Activated CD8-positive, alpha-beta memory T cell treated with anti-CD3 and anti-CD28 coated beads for 24 hours (primary cell): Measurements from ENCODE around the gene KNL1.
"Not testable (repeated sequence)": the region's sequence is repeated elsewhere in the genome, so short reads cannot be mapped to it uniquely, and the experiment has no call there.

Source experiments
- DNase-seq: peaks from one replicate; pipeline ENCODE4 v3.0.0-alpha.2; 2020

The KNL1 gene, protein sequence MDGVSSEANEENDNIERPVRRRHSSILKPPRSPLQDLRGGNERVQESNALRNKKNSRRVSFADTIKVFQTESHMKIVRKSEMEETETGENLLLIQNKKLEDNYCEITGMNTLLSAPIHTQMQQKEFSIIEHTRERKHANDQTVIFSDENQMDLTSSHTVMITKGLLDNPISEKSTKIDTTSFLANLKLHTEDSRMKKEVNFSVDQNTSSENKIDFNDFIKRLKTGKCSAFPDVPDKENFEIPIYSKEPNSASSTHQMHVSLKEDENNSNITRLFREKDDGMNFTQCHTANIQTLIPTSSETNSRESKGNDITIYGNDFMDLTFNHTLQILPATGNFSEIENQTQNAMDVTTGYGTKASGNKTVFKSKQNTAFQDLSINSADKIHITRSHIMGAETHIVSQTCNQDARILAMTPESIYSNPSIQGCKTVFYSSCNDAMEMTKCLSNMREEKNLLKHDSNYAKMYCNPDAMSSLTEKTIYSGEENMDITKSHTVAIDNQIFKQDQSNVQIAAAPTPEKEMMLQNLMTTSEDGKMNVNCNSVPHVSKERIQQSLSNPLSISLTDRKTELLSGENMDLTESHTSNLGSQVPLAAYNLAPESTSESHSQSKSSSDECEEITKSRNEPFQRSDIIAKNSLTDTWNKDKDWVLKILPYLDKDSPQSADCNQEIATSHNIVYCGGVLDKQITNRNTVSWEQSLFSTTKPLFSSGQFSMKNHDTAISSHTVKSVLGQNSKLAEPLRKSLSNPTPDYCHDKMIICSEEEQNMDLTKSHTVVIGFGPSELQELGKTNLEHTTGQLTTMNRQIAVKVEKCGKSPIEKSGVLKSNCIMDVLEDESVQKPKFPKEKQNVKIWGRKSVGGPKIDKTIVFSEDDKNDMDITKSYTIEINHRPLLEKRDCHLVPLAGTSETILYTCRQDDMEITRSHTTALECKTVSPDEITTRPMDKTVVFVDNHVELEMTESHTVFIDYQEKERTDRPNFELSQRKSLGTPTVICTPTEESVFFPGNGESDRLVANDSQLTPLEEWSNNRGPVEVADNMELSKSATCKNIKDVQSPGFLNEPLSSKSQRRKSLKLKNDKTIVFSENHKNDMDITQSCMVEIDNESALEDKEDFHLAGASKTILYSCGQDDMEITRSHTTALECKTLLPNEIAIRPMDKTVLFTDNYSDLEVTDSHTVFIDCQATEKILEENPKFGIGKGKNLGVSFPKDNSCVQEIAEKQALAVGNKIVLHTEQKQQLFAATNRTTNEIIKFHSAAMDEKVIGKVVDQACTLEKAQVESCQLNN (N-terminal part only)

DNA sequence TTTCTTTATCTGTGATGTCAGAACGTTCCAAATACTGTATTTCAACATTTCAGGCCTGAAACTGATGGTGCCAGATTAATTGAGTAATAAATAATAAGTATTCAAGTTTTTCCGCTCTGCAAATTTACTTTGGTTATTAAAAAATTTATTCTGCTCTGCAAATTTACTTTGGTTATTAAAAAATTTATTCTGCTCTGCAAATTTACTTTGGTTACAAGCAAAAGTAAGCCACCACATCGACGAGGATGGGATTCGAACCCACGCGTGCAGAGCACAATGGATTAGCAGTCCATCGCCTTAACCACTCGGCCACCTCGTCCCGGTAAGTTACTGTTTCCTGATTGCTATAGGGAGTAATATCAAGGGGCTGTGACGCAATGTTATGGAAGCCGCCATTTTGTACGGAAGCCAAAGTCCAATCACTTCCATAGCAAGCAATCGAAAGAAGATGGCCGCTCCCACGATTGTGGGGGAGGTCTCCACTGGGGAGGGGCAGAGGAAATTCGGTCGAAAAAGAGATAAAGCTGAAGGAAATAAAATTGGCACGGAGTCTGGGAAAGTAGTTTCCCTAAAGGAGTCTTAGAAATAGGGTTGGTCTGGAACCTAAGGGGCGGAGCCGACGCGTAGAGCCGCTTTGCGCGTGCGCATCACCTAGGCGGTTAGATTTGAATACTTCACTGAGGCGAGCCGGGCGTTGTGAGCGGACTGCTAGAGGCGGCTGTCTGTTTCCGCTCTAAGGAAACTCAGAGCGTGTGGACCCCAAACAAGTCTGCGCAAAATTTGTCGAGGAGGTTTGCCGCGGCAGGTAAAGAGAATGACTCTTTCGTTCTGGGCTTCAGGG, at the start of gene KNL1:
TSS of gene KNL1 (plus strand) at position 662 of the 841 bp plus-strand sequence. CDS start 8,683 bp downstream, outside the sequence.
- peak; percentile 99 for DNase-seq

DNA sequence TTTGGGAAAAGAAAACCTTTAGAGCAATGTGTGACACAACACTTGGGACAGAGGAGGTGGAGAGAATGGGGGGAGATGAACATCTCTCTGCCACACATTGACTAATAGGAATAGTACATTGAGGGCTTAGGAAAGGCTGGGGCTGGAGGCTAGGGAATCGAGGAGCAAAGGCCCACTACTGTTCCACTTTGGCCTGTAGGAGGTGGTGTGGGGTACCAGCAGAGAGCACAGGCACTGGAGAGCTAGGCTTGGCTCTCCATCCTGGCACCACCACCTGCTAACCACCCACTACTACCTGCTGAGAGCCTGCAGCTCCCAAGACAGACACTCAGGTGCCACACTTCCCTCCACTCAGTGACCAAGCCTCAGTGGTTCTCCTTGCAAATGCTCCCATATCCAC, 48.6 kb upstream of the KNL1 start:
- no peak for DNase-seq

DNA sequence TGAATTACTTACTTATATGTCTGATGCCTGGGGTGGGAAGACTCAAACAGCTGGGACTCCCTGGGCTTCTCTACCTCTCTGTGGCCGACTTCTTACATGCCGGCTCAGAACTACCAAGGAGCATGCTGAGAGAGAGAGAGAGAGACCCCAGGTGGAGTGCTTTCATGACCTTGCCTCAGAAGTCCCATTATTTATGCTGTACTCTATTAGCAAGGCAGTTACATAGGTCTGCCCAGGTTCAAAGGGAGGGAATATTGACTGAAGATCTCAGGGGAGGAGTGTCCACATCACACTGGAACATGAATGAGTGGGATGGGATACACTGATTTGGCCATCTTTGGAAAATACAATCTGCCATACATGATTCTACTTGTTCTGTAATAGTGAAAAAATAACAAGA, 45.4 kb upstream of the KNL1 start:
- no peak for DNase-seq

DNA sequence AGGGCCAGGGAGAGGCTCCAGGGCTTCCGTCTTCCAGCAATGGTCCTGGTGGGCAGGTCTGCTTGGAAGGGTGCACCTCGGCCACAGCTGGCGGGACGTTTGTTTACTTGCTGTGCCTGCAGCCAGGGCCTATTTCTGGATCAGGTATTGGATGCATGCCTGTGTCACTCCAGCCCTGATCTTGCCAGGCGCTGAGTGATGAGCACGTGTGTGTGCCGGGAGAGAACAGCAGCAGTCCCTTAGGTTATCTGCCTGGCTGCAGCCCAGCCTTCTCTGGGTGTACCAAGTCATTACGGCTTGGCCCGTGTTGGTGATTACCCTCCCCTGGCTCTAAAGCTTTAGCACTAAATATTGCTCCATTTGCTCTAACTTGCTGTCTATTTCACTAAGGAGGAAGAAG, 44.2 kb upstream of the KNL1 start:
- no peak for DNase-seq

DNA sequence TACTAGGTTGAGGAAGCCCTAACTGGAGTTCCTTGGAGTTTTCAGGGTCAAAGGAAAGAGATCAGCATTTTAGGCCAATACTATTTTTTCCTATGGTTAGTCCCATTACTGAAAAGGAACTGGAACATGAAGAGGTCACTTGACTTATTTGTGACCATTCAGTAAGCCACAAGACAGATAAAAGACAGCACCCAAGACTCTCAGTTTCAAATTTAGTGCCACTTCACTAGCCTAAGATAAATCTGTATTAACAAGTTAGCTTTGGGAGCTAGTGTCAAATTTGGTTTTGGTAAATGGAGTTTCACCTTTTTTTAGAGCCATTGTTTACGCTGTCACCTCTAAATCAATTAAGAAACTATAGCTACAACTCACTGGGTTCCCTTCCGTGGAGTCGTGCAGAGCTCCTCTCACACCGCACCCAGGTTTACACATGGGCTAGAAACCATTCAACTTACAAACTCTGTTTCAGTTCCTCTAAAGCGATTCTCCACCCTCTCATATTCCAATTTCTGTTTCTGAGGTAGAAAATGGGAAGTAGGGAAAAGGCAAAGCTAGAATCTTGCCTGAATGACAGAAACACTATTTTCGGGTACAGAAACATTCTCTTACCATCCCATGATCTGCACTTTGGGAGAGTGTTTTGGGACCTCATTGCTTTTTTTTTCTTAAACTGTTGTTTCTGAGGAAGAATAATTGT, 43.6 kb upstream of the KNL1 start:
- no peak for DNase-seq

DNA sequence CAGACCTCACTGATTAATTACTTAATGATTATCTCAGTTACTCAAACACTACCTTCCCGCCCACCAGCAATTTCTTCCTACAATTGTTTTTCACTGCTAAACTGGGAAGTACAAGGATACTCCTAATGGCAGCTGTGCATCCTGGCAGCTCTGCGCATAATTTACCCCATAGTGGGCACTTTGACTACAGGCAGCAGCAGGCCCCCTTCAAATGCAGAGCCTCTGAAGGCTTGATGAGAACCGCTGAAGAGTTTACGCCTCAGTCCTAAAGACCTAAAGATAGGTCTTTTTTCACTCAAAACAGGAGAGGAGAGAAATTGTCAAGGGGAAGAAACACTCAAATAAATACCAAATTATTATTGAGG, 39.9 kb upstream of the KNL1 start:
- DNase-seq, result no peak

DNA sequence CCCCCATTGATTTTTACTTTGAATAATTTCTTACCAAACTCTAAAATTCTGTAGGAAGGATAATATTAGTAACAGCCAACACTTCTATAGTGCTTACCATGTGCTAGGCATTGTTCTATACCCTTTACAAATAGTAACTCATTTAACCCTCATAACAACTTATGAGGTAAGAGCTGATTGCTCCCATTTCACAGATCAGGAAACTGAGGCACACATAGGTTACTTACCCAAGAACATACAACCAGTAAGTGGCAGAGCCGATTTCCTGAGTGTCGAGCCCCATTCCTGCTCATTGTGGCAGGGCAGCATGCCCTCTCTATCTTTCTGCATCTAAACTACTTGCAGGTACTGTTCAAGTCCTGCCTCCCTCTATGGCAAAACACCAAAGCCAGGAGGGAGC, 38.2 kb upstream of the KNL1 start:
- no peak for DNase-seq

DNA sequence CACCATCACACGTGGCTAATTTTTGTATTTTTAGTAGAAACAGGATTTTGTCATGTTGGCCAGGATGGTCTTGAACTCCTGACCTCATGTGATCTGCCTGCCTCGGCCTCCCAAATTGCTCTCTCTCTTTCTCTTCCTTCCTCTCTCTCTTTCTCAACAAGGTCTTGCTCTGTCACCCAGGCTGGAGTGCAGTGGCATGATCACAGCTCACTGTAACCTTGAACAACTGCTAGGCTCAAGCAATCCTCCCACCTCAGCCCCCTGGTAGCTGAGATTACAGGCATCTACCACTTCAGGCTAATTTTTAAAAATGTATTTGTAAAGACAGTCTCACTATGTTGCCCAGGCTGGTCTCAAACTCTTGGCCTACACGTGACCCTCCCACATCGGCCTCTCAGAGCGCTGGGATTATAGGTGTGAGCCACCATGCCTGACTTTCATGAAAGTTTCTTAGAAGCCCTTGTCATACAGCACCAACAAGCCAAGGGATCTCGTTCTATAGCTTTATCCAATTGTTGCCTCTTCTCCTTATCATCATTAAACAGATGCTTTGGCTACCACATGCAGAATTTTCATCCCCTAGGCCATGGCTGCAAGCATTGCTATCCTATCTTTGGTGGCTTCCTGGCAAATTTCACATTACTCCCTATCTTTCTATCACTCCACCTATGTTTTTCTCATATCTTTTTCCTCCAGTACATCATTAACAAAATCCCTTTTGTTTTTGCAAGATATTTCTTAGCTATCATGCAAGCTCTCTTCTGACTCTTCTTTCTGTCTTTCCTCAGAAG, 34.9 kb upstream of the KNL1 start:
- DNase-seq, result no peak

DNA sequence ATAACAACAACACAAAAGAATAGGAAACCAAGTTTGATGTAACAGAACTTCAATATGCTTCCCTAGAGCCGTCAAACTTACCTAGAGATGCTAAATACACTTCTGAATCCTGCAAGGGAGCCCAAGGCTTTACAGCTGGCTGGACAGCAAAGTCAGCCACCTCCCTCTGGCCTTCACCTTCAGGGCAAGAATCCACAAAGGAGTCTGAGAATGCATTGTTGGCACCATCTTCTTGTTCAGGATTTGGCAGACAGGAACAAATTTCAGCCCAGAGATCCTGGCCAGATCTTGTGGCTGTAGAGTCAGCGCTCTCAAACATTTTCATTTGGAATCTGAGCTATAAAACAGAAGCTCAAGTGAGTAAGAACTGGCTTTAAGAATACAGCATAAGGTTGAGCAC, 31.4 kb upstream of the KNL1 start:
- DNase-seq, result no peak

DNA sequence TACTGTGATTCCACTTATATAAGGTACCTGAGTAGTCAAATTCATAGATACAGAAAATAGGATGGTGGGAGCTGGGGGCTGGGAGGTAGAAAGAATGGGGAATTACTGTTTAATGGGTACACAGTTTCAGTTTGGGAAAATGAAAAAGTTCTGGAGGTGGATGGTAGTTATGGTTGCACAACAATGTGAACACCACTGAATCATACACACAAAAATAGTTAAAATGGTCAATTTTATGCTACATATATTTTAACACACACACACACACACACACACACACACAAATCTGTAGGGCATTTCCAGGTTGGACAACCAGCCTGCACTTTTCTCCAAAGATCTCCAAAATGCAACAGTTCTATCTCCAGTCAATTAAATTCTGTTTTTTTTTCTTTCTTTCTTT, 30.6 kb upstream of the KNL1 start:
- DNase-seq, result no peak

DNA sequence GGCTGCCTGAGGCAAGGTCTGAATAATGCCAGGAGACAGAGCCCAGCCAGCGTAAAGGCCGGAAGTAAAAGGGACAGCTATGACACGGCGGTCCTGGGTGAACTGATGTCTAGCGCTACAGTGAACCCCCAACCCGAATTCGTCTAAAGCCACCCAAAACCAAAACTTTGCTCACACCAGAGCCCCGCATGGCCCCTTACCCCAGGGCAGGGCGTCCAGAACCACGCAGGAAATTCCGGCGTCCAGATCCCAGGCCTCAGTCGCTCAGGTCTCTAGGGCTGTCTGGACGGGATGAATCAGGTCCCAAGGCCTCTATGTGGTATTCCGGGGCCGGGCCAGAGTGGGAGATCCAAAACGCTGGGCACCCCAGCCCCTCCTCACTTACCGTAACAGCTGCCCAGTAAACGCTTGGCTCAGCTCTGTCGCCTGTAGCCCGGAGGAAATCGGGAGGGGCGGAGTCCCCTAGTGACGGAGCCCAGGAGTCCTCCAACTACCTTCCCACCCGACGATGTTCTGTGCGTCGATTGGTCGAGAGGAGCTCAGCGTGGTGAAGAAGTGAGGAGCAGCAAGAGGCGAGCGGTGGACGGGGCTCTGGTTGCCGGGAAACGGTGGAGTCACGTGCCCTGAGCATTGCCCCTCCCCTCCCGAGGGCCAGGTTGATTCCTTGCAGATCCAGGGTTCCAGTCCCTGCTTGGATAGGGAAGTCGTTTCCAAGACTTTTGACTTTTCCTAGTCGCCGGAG, 29.3 kb upstream of the KNL1 start, which contains the start of gene CCDC32:
TSS of gene CCDC32 (minus strand) at position 452 of the 742 bp plus-strand sequence. CDS start 2,027 bp downstream, outside the sequence.
- DNase-seq, result peak; percentile 93

DNA sequence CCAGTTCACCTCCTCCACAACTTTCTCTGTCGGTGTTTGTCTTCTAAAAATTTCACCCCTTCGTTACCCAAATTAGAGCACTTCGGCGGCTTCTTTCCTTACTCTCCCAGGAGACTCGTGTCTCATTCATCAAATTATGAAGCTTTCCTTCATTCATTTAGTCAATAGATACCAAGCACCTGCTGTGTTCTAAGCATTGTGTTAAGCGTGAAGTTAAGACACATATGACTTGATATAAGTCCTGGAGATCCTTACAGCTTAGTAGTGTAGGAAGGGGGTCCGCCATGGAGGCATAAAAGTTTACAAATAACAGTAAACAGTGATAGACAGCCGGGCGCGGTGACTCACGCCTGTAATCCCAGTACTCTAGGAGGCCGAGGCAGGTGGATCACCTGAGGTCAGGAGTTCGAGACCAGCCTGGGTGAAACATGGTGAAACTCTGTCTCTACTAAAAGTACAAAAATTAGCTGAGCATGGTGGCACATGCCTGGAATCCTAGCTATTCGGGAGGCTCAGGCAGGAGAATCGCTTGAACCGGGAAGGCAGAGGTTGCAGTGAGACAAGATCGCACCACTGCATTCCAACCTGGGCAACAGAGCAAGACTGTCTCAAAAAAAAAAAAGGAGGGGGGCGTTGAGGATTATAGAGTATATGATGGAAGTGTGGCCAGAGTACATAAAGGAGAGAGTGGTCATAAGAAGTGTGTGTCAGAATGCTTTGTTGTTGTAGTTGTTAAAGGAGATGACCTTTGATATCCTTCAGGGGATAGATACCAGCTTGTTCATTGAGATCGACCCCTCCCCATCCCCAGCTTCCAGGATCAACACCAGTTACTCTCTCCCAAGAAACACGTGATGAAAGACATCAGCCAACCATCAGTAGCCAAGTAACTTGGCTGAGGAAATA, 28.5 kb upstream of the KNL1 start:
- DNase-seq, result no peak

DNA sequence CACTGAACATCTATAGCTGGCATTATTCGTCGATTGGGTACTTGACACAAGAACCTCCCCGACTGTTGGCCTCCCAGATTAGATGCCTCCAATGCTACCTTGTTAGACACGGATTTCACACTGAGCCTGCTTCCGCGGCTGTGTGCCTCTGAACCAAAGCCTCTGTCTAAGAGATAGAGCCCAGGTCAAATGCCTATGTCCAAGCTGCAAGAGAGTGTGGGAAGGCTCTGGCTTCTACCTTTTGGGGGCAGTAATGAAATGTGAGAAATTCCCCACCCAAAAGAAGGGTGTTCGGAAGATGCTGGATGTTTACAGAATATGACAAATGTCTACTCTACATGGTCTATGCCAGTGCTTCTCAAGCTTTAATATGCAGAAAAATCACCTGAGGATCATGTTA, 26.9 kb upstream of the KNL1 start:
- no peak for DNase-seq

DNA sequence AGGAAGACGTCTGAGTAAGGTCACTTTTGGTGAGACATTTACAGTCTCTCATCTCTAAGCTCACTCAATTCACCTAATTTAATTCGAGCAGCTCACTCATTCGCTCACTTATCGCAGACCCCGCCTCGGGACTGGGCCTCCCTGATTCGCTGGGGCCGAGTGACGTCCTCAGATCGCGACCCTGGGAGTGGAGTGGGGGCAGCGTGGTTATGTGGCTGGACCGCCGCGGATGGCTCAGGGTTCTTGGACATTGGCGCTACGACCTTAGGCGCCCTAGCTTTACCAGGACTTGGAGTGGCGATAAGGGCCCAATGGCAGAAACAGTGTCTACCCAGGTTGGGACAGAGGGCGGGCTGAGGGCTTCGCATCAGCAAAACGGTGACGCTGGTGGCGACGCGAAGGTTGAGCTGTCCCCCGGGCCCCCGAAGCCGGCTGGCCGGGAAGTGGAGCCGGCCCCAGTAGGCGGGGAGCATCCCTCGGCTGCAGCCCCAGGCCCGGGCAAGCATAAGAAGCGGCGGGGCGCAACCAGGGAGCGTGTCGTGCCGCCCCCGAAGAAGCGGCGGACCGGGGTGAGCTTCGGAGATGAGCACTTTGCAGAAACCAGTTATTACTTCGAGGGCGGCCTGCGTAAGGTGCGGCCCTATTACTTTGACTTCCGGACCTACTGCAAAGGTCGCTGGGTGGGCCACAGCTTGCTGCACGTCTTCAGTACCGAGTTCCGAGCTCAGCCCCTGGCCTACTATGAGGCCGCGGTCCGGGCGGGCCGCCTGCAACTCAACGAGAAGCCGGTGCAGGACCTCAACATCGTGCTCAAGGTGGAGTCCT, 24.7 kb upstream of the KNL1 start, which contains the start of gene RPUSD2:
TSS of gene RPUSD2 (plus strand) at position 171 of the 825 bp plus-strand sequence. CDS start at position 210, 39 bp downstream.
- peak; percentile 96 for DNase-seq

DNA sequence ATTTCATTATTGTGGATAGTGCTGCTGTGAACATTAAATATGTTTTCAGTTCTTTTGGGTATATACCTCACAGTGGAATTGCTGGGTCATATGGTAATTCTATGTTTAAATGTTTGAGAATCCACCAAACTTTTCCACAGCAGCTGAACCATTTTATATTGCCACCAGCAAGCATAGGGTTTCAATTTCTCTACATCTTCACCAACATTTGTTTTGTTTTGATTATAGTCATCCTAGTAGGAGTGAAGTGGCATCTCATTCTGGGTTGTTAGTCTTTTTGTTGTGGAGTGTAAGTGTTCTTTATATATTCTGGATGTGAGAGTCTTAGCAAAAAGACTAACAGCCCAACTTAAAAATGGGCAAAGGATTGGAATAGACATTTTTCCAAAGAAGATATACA, 18.9 kb upstream of the KNL1 start:
- DNase-seq, result no peak

DNA sequence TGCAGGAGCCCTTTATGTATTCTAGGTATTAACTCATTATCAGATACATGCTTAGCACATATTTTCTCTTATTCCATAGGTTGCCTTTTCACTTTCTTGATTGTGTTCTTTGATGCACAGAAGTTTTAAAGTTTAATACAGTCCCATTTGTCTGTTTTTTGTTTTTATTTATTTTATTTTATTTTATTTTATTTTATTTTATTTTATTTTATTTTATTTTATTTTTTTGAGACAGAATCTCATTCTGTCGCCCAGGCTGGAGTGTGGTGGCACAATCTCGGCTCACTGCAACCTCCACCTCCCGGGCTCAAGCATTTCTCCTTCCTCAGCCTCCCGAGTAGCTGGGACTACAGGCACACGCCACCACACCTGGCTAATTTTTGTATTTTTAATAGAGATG, 17.1 kb upstream of the KNL1 start:
- DNase-seq, result not testable (repeated sequence)

DNA sequence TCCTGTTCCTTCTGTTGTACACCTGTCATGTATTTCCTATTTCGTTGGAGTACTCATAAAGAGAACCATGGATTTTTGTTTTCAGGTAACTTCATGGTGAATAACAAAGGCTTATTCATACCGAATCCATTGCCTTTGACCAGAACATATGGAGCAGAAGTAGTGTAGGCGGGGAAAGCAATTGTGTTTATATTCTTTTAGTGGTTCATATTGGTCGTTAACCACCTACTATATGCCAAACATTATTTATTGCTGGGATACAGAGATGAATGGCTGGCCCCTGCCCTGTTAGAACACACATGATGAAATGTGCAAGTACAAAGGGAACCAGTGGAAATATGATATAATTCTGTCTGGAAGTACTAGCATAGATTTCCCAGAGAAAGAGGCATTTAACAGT, 15.2 kb upstream of the KNL1 start:
- DNase-seq, result no peak

DNA sequence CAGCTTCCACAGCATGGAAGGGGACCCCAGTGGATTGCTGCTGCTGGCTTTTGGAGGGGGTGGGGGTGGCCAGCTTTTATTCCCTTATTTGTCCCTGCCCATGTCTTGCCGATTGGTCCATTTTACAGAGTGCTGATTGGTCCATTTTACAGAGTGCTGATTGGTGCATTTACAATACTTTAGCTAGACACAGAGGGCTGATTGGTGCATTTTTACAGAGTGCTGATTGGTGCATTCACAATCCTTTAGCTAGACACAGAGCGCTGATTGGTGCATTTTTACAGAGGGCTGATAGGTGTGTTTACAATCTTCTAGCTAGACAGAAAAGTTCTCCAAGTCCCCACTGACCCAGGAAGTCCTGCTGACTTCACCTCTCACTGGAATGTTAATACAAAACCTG, 12.3 kb upstream of the KNL1 start:
- not testable (repeated sequence) for DNase-seq
